Peyer's patch (tissue), 4 donors: Measurements from ENCODE around the gene TMEM94. TPM values are rescaled to one million over a fixed set of nuclear protein-coding genes. Genes with fewer than 3 reads are reported as not detected.
"Not testable (repeated sequence)": the region's sequence is repeated elsewhere in the genome, so short reads cannot be mapped to it uniquely, and the experiment has no call there.

ENCODE experiments used
- DNase-seq, 3 donors: peaks; one replicate each; pipeline ENCODE4 v3.0.0-alpha.2; 2017 to 2019
- H3K27ac ChIP-seq, 4 donors: fragments of 200-600 bp; sonication (generic); one replicate each; pipeline ENCODE4 v1.5.1; 2016 to 2019
- H3K27me3 ChIP-seq, 2 donors: fragments of 200-600 bp; sonication (generic); one replicate each; pipeline ENCODE4 v1.5.1; 2019
- H3K36me3 ChIP-seq, 3 donors: fragments of 200-600 bp; sonication (generic); one replicate each; pipeline ENCODE4 v1.5.1; 2016 to 2019
- H3K4me1 ChIP-seq, 4 donors: fragments of 200-600 bp; sonication (generic); one replicate each; pipeline ENCODE4 v1.5.1; 2016 to 2019
- H3K4me3 ChIP-seq, 4 donors: fragments of 200-600 bp; sonication (generic); 1 replicate in 3 of 4; 2 replicates in 1 of 4; pipeline ENCODE4 v1.5.1; 2016 to 2019; ENCODE audit warnings: mild to moderate bottlenecking in 1 of 4
- H3K9me3 ChIP-seq, 4 donors: fragments of 200-600 bp; sonication (generic); one replicate each; pipeline ENCODE4 v1.5.1; 2016 to 2019; ENCODE audit warnings: mild to moderate bottlenecking in 1 of 4
- POLR2A ChIP-seq, 2 donors: fragments of 450-650 bp; IDR thresholded peaks; one replicate each; pipeline ENCODE4 v1.5.1; 2017; ENCODE audit warnings: antibody characterized with exemption in 2 of 2, mild to moderate bottlenecking in 2 of 2, moderate library complexity in 2 of 2
- total RNA-seq, 4 donors: library from RNA; depleted of rRNA; stranded (reverse); fragments of >200 nt; gene quantifications; one replicate each; pipeline ENCODE4 v1.1.0, GENCODE V29; 2016
- TF ChIP-seq, protein P1 (sequence below), 6 experiments: fragments of 450-650 bp in 4 of 6; fragments of 200-600 bp in 2 of 6; sonication (generic) in 1 of 6; IDR thresholded peaks; one replicate each; pipeline ENCODE4 v1.5.1; 2017 to 2019; ENCODE audit warnings: antibody characterized with exemption in 6 of 6, mild to moderate bottlenecking in 3 of 6, moderate library complexity in 1 of 6

Gene TMEM94
- total RNA-seq, 4 donors from 2014 or later: 114 to 340 (median 178) TPM

- H3K27ac ChIP-seq: peak overlapping the region in 2 of 4 donors; percentile 80 to 81
- H3K27me3 ChIP-seq: no peaks in the 10 kb centered on the region
- H3K9me3 ChIP-seq: no peaks in the 10 kb centered on the region
- H3K4me3 ChIP-seq: no peak overlapping the region
- DNase-seq: no peak
- TF ChIP-seq POLR2A (IDR thresholded peaks at IDR 0.05): no peak
- TF ChIP-seq, protein P1, sequence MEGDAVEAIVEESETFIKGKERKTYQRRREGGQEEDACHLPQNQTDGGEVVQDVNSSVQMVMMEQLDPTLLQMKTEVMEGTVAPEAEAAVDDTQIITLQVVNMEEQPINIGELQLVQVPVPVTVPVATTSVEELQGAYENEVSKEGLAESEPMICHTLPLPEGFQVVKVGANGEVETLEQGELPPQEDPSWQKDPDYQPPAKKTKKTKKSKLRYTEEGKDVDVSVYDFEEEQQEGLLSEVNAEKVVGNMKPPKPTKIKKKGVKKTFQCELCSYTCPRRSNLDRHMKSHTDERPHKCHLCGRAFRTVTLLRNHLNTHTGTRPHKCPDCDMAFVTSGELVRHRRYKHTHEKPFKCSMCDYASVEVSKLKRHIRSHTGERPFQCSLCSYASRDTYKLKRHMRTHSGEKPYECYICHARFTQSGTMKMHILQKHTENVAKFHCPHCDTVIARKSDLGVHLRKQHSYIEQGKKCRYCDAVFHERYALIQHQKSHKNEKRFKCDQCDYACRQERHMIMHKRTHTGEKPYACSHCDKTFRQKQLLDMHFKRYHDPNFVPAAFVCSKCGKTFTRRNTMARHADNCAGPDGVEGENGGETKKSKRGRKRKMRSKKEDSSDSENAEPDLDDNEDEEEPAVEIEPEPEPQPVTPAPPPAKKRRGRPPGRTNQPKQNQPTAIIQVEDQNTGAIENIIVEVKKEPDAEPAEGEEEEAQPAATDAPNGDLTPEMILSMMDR (IDR thresholded peaks at IDR 0.05): no peak
- peaks cover 0 to 44% (median 5%) of the 10 kb centered on the region in 4 donors for H3K4me1 ChIP-seq
- H3K36me3 ChIP-seq: no peaks in the 10 kb centered on the region
Measured at GRCh38 chr17:75454193-75454592, 2.2 kb upstream of the TMEM94 start.

DNA sequence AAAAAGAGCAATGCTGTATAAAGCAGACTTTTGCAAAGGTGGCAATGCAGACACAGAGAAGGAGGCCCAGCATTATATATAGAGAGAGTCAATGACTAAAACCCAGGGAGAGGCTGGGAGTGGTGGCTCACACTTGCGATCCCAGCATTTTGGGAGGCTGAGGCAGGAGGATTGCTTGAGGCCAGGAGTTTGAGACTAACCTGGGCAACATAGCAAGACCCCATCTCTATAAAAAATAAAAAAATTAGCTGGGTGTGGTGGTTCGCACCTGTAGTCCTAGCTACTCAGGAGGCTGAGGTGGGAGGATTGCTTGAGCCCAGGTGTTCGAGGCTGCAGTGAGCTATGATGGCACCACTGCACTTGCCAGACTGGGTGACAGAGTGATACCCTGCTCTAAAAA is 1.8 kb upstream of the TMEM94 start:
- H3K4me1 ChIP-seq: peaks cover 0 to 48% (median 7%) of the 10 kb centered on the region in 4 donors
- H3K27ac ChIP-seq: peak overlapping the region in 1 of 4 donors; percentile 80
- not testable (repeated sequence) for H3K36me3 ChIP-seq, H3K9me3 ChIP-seq, DNase-seq, H3K27me3 ChIP-seq, H3K4me3 ChIP-seq

DNA sequence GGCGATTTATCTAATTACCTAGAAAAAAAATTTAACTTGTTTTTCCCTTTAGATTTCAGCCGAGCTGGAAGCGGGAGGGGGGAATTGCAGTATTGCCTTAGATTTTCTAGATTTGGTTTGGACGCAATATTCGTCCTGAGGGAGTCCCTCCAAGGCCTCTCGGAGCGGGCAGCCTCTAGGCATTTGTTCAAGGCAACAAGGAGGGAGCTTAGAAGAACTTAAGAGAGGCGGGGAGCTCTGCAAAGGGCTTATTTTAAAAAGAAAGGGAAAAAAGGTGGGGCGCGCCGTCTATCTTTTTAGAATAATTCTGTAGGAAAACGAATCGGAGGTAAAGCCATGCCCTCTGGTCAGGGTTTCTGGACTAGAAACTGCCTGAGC is 407 bp upstream of the TMEM94 start:
- peak overlapping the region; percentile 86 to 91 (median 88) for H3K4me3 ChIP-seq

GRCh38 chr17:75457047-75457654 is 716 bp downstream of the TMEM94 start:
- peaks cover 0 to 56% (median 8%) of the 10 kb centered on the region in 4 donors for H3K4me1 ChIP-seq
- no peaks in the 10 kb centered on the region for H3K36me3 ChIP-seq
- H3K27ac ChIP-seq: peak overlapping the region; percentile 80 to 88 (median 84)
- H3K4me3 ChIP-seq: peak overlapping the region; percentile 86 to 91 (median 88)
- H3K27me3 ChIP-seq: no peaks in the 10 kb centered on the region
- peak in 1 of 3 donors; percentile 58 for DNase-seq
- H3K9me3 ChIP-seq: no peaks in the 10 kb centered on the region
- TF ChIP-seq POLR2A (IDR thresholded peaks at IDR 0.05): no peak
- TF ChIP-seq, protein P1 (IDR thresholded peaks at IDR 0.05): no peak

More for the DNA sequence above, 407 bp upstream of the TMEM94 start:
- Histone ChIP-seq H3K36me3 (no peaks in the 10 kb centered on the region), H3K9me3 (no peaks in the 10 kb centered on the region), H3K27ac (peak overlapping the region; percentile 80 to 88 (median 84)), H3K27me3 (no peaks in the 10 kb centered on the region), H3K4me1 (peaks cover 0 to 56% (median 8%) of the 10 kb centered on the region in 4 donors)
- DNase-seq: no peak
- TF ChIP-seq POLR2A (IDR thresholded peaks at IDR 0.05): peak in 1 of 2 donors; percentile 34
- TF ChIP-seq, protein P1 (IDR thresholded peaks at IDR 0.05): no peak

GRCh38 chr17:75459246-75459589 is 2.8 kb downstream of the TMEM94 start:
- no peak for TF ChIP-seq POLR2A (IDR thresholded peaks at IDR 0.05)
- TF ChIP-seq, protein P1 (IDR thresholded peaks at IDR 0.05): no peak
- Histone ChIP-seq H3K27ac (peak overlapping the region; percentile 25 to 76 (median 57)), H3K9me3 (no peaks in the 10 kb centered on the region), H3K4me1 (peaks cover 0 to 51% (median 8%) of the 10 kb centered on the region in 4 donors), H3K27me3 (no peaks in the 10 kb centered on the region), H3K36me3 (no peaks in the 10 kb centered on the region), H3K4me3 (no peak overlapping the region)
- DNase-seq: no peak

DNA sequence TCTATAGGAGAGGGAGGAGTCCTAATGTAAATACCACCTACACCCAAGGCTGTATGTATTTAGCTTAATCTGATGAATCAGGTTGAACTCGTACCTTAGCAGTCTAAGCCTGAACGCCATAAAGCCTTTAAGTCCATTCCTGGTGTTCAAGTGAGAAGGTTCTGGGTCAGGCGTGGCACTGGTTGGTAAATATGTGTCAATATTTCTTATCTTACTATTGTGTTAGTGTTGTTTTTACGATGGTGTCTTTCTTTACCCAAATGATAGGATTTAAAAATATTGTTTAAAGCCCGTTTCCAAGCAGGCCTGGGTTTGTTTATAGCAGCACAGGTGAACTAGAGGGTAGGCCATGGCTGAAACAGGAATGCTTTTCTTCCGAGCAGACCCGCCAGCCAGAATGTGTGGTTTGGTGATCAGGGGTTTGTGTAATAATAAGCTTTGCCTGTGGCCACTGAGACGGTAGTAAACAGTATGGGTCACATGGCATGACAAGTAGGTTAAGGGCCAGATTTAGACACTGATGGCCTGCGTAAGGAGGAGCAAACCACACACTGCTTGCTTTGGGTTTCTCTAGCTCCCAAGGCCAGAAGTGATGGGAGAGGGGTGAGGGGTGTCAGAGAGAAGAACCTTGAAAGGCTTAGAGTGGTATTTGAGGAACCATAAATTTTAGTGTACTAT is 3.3 kb downstream of the TMEM94 start:
- H3K4me1 ChIP-seq: peaks cover 0 to 46% (median 8%) of the 10 kb centered on the region in 4 donors
- peak in 1 of 3 donors; percentile 29 for DNase-seq
- no peak overlapping the region for H3K4me3 ChIP-seq
- peak overlapping the region; percentile 25 to 76 (median 57) for H3K27ac ChIP-seq
- no peaks in the 10 kb centered on the region for H3K36me3 ChIP-seq
- TF ChIP-seq, protein P1 (IDR thresholded peaks at IDR 0.05): no peak
- no peak for TF ChIP-seq POLR2A (IDR thresholded peaks at IDR 0.05)
- no peaks in the 10 kb centered on the region for H3K27me3 ChIP-seq
- no peaks in the 10 kb centered on the region for H3K9me3 ChIP-seq
